ENCODE results near the gene TRMT1. TPM values are rescaled to one million over a fixed set of nuclear protein-coding genes. Genes with fewer than 3 reads are reported as not detected.
"Not testable (repeated sequence)": the region's sequence is repeated elsewhere in the genome, so short reads cannot be mapped to it uniquely, and the experiment has no call there.

Gene TRMT1
- total and polyA plus RNA-seq, 2 donors = 16.5 to 31.2 TPM

- H3K36me3 ChIP-seq (ENCODE audit: insufficient read depth) = no peaks in the 10 kb centered on the region
- H3K27ac ChIP-seq (ENCODE audit: low read depth) = peak overlapping the region; percentile 97
- peaks cover 2% of the 10 kb centered on the region for H3K4me1 ChIP-seq (ENCODE audit: insufficient read depth)
- H3K4me3 ChIP-seq (ENCODE audit: low read depth, low read length) = peak overlapping the region; percentile 83
- under 1% methylated on average over 69 of the region's 69 CpGs for WGBS
- DNase-seq (ENCODE audit: extremely low spot score) = no peak
These were observed 37.2 kb upstream of the TRMT1 start for GRCh38 chr19:13153569-13154240.

- Histone ChIP-seq H3K36me3 (ENCODE audit: insufficient read depth) (no peaks in the 10 kb centered on the region), H3K27ac (ENCODE audit: low read depth) (peak overlapping the region; percentile 97), H3K4me1 (ENCODE audit: insufficient read depth) (peaks cover 2% of the 10 kb centered on the region), H3K4me3 (ENCODE audit: low read depth, low read length) (peak overlapping the region; percentile 83)
- under 1% methylated on average over 59 of the region's 59 CpGs for WGBS
- DNase-seq (ENCODE audit: extremely low spot score) = peak; percentile 96
These were observed 36.5 kb upstream of the TRMT1 start for GRCh38 chr19:13152974-13153568.

- no peaks in the 10 kb centered on the region for H3K36me3 ChIP-seq (ENCODE audit: insufficient read depth)
- peak overlapping the region; percentile 90 for H3K27ac ChIP-seq (ENCODE audit: low read depth)
- under 1% methylated on average over 25 of the region's 25 CpGs for WGBS
- peak overlapping the region; percentile 83 for H3K4me3 ChIP-seq (ENCODE audit: low read depth, low read length)
- DNase-seq (ENCODE audit: extremely low spot score) = no peak
- peaks cover 2% of the 10 kb centered on the region for H3K4me1 ChIP-seq (ENCODE audit: insufficient read depth)
These were observed 35.9 kb upstream of the TRMT1 start for GRCh38 chr19:13152356-13152973.

GRCh38 chr19:13151605-13152355 is 35.2 kb upstream of the TRMT1 start:
- under 1% methylated on average over 71 of the region's 71 CpGs for WGBS
- H3K36me3 ChIP-seq (ENCODE audit: insufficient read depth) = no peaks in the 10 kb centered on the region
- H3K4me1 ChIP-seq (ENCODE audit: insufficient read depth) = peaks cover 2% of the 10 kb centered on the region
- peak overlapping the region; percentile 83 for H3K4me3 ChIP-seq (ENCODE audit: low read depth, low read length)
- DNase-seq (ENCODE audit: extremely low spot score) = peak; percentile 93
- peak overlapping the region; percentile 98 for H3K27ac ChIP-seq (ENCODE audit: low read depth)

- DNase-seq (ENCODE audit: extremely low spot score) = no peak
- peaks cover 2% of the 10 kb centered on the region for H3K4me1 ChIP-seq (ENCODE audit: insufficient read depth)
- H3K27ac ChIP-seq (ENCODE audit: low read depth) = peak overlapping the region; percentile 98
- no peaks in the 10 kb centered on the region for H3K36me3 ChIP-seq (ENCODE audit: insufficient read depth)
- under 1% methylated on average over 34 of the region's 34 CpGs for WGBS
- H3K4me3 ChIP-seq (ENCODE audit: low read depth, low read length) = peak overlapping the region; percentile 57
These were observed 34.5 kb upstream of the TRMT1 start for GRCh38 chr19:13150931-13151604.

- peak within 1 kb of the TSS; percentile 98 for H3K27ac ChIP-seq (ENCODE audit: low read depth)
- H3K36me3 ChIP-seq (ENCODE audit: insufficient read depth) = no peaks in the 10 kb centered on the region
- peak within 1 kb of the TSS; percentile 57 for H3K4me3 ChIP-seq (ENCODE audit: low read depth, low read length)
- under 1% methylated on average over 51 of the region's 51 CpGs for WGBS
- peaks cover 2% of the 10 kb centered on the region for H3K4me1 ChIP-seq (ENCODE audit: insufficient read depth)
- DNase-seq (ENCODE audit: extremely low spot score) = peak; percentile 89
These were observed 33.8 kb upstream of the TRMT1 start, which contains the start of the genes IER2 and STX10 for GRCh38 chr19:13150187-13150930. Gene IER2, plus strand, starts transcription at chr19:13150411. Its CDS starts 2,776 bp downstream, at chr19:13153187. Gene STX10, minus strand, starts transcription at chr19:13150375. Its CDS starts 202 bp downstream, at chr19:13150173.

- no peaks in the 10 kb centered on the region for H3K36me3 ChIP-seq (ENCODE audit: insufficient read depth)
- peak overlapping the region; percentile 57 for H3K4me3 ChIP-seq (ENCODE audit: low read depth, low read length)
- peaks cover 2% of the 10 kb centered on the region for H3K4me1 ChIP-seq (ENCODE audit: insufficient read depth)
- no peak overlapping the region for H3K27ac ChIP-seq (ENCODE audit: low read depth)
- WGBS = under 1% methylated on average over 46 of the region's 46 CpGs
- DNase-seq (ENCODE audit: extremely low spot score) = no peak
These were observed 33.2 kb upstream of the TRMT1 start for GRCh38 chr19:13149628-13150186.

- not testable (repeated sequence) for H3K4me1 ChIP-seq (ENCODE audit: insufficient read depth); DNase-seq (ENCODE audit: extremely low spot score); H3K36me3 ChIP-seq (ENCODE audit: insufficient read depth); H3K27ac ChIP-seq (ENCODE audit: low read depth)
- WGBS = 35% methylated on average over 17 of the region's 17 CpGs
- H3K4me3 ChIP-seq (ENCODE audit: low read depth, low read length) = peak overlapping the region; percentile 57
These were observed 32.7 kb upstream of the TRMT1 start for GRCh38 chr19:13149173-13149627.

- no peak for DNase-seq (ENCODE audit: extremely low spot score)
- no peak overlapping the region for H3K4me3 ChIP-seq (ENCODE audit: low read depth, low read length)
- peaks cover 2% of the 10 kb centered on the region for H3K4me1 ChIP-seq (ENCODE audit: insufficient read depth)
- H3K27ac ChIP-seq (ENCODE audit: low read depth) = no peak overlapping the region
- WGBS = 68% methylated on average over 16 of the region's 16 CpGs
- H3K36me3 ChIP-seq (ENCODE audit: insufficient read depth) = no peaks in the 10 kb centered on the region
These were observed 30.4 kb upstream of the TRMT1 start for GRCh38 chr19:13146763-13147563.

GRCh38 chr19:13139633-13140311 is 23.2 kb upstream of the TRMT1 start:
- no peak overlapping the region for H3K27ac ChIP-seq (ENCODE audit: low read depth)
- 74% methylated on average over 11 of the region's 11 CpGs for WGBS
- no peak for DNase-seq (ENCODE audit: extremely low spot score)
- no peak overlapping the region for H3K4me3 ChIP-seq (ENCODE audit: low read depth, low read length)
- peaks cover 2% of the 10 kb centered on the region for H3K36me3 ChIP-seq (ENCODE audit: insufficient read depth)
- no peaks in the 10 kb centered on the region for H3K4me1 ChIP-seq (ENCODE audit: insufficient read depth)

- no peaks in the 10 kb centered on the region for H3K4me1 ChIP-seq (ENCODE audit: insufficient read depth)
- H3K27ac ChIP-seq (ENCODE audit: low read depth) = no peak overlapping the region
- H3K4me3 ChIP-seq (ENCODE audit: low read depth, low read length) = no peak overlapping the region
- DNase-seq (ENCODE audit: extremely low spot score) = no peak
- peaks cover 2% of the 10 kb centered on the region for H3K36me3 ChIP-seq (ENCODE audit: insufficient read depth)
- 77% methylated on average over 10 of the region's 10 CpGs for WGBS
These were observed 22.3 kb upstream of the TRMT1 start for GRCh38 chr19:13138916-13139198.
